Liver (tissue), 9 donors: Measurements from ENCODE around the gene CDX1. TPM values are rescaled to one million over a fixed set of nuclear protein-coding genes. Genes with fewer than 3 reads are reported as not detected.
A peak's percentile ranks its signal among the peaks of the same experiment; 100 is the strongest.

Experiments
- DNase-seq: peaks from one replicate; pipeline ENCODE4 v3.0.0-alpha.2; 2017; ENCODE audit warnings: low spot score
- H3K27ac ChIP-seq, 2 donors: one replicate each; pipeline ENCODE4 v1.7.0; 2013; ENCODE audit warnings: inconsistent platforms in 2 of 2, low read length in 2 of 2, control low read depth in 1 of 2, low read depth in 1 of 2, mild to moderate bottlenecking in 1 of 2
- H3K27me3 ChIP-seq, 4 donors: one replicate each; pipeline versions ENCODE4 v1.6.1 to v1.7.0; 2013; ENCODE audit warnings: low read length in 3 of 4, inconsistent platforms in 1 of 4, mild to moderate bottlenecking in 1 of 4, moderate library complexity in 1 of 4; ENCODE audit not compliant: control insufficient read depth in 4 of 4, insufficient read depth in 4 of 4
- H3K36me3 ChIP-seq, 4 donors: one replicate each; pipeline versions ENCODE4 v1.6.1 to v1.7.0; 2013; ENCODE audit warnings: low read length in 3 of 4, mild to moderate bottlenecking in 3 of 4, low read depth in 1 of 4, moderate library complexity in 1 of 4; ENCODE audit not compliant: control insufficient read depth in 4 of 4, insufficient read depth in 3 of 4
- H3K4me1 ChIP-seq, 4 donors: one replicate each; pipeline versions ENCODE4 v1.6.1 to v1.7.0; 2013; ENCODE audit warnings: low read length in 3 of 4, mild to moderate bottlenecking in 3 of 4, moderate library complexity in 1 of 4; ENCODE audit not compliant: control insufficient read depth in 4 of 4, insufficient read depth in 4 of 4
- H3K4me3 ChIP-seq, 3 donors: one replicate each; pipeline versions ENCODE4 v1.6.1 to v1.7.0; 2013; ENCODE audit warnings: low read length in 3 of 3, control low read depth in 1 of 3, low read depth in 1 of 3, mild to moderate bottlenecking in 1 of 3
- H3K9ac ChIP-seq, 2 donors: one replicate each; pipeline ENCODE4 v1.7.0; 2013; ENCODE audit warnings: low read length in 2 of 2, mild to moderate bottlenecking in 2 of 2, moderate library complexity in 2 of 2, control low read depth in 1 of 2, low read depth in 1 of 2
- H3K9me3 ChIP-seq, 4 donors: one replicate each; pipeline versions ENCODE4 v1.6.1 to v1.7.0; 2013; ENCODE audit warnings: low read length in 3 of 4; ENCODE audit not compliant: control insufficient read depth in 4 of 4
- ATF3 ChIP-seq: IDR thresholded peaks from 2 replicates; pipeline ENCODE4 v1.6.1; 2016; ENCODE audit warnings: antibody characterized with exemption
- CTCF ChIP-seq: fragments of 150-350 bp; IDR thresholded peaks from 2 replicates; pipeline ENCODE4 v1.5.1; 2017; ENCODE audit warnings: improper control_type of control experiment, low read depth, low read length; ENCODE audit not compliant: missing input control
- EGR1 ChIP-seq, 2 donors: IDR thresholded peaks; 2 replicates each; pipeline ENCODE4 v1.6.1; 2016 to 2018; ENCODE audit warnings: antibody characterized with exemption in 2 of 2, low read depth in 2 of 2
- FOXA1 ChIP-seq: IDR thresholded peaks from 2 replicates; pipeline ENCODE4 v1.6.1; 2016; ENCODE audit warnings: antibody characterized with exemption
- FOXA2 ChIP-seq: IDR thresholded peaks from 2 replicates; pipeline ENCODE4 v1.6.1; 2016; ENCODE audit warnings: antibody characterized with exemption
- GABPA ChIP-seq, 2 donors: IDR thresholded peaks in 1 of 2; conservative IDR thresholded peaks in 1 of 2; 2 replicates each; pipeline ENCODE4 v1.6.1; 2016; ENCODE audit warnings: antibody characterized with exemption in 2 of 2, mild to moderate bottlenecking in 1 of 2, moderate library complexity in 1 of 2
- HNF4G ChIP-seq: IDR thresholded peaks from 2 replicates; pipeline ENCODE4 v1.6.1; 2016; ENCODE audit warnings: antibody characterized with exemption
- MAX ChIP-seq: IDR thresholded peaks from 2 replicates; pipeline ENCODE4 v1.6.1; 2016; ENCODE audit warnings: antibody characterized with exemption
- NR2F2 ChIP-seq: IDR thresholded peaks from 2 replicates; pipeline ENCODE4 v1.6.1; 2016; ENCODE audit warnings: antibody characterized with exemption
- RAD21 ChIP-seq, 2 donors: IDR thresholded peaks; 2 replicates each; pipeline ENCODE4 v1.6.1; 2016; ENCODE audit warnings: antibody characterized with exemption in 2 of 2, mild to moderate bottlenecking in 2 of 2
- REST ChIP-seq: IDR thresholded peaks from 2 replicates; pipeline ENCODE4 v1.6.1; 2016; ENCODE audit warnings: antibody characterized with exemption, mild to moderate bottlenecking
- RXRA ChIP-seq, 2 donors: IDR thresholded peaks; 2 replicates each; pipeline ENCODE4 v1.6.1; 2017 to 2018; ENCODE audit warnings: antibody characterized with exemption in 2 of 2, mild to moderate bottlenecking in 1 of 2
- SP1 ChIP-seq: IDR thresholded peaks from 2 replicates; pipeline ENCODE4 v1.6.1; 2018; ENCODE audit warnings: antibody characterized with exemption, mild to moderate bottlenecking
- TAF1 ChIP-seq: conservative IDR thresholded peaks from 2 replicates; pipeline ENCODE4 v1.6.1; 2016; ENCODE audit warnings: antibody characterized with exemption, mild to moderate bottlenecking
- YY1 ChIP-seq: IDR thresholded peaks from 2 replicates; pipeline ENCODE4 v1.6.1; 2016; ENCODE audit warnings: antibody characterized with exemption, mild to moderate bottlenecking
- ZBTB33 ChIP-seq: IDR thresholded peaks from 2 replicates; pipeline ENCODE4 v1.6.1; 2016; ENCODE audit warnings: antibody characterized with exemption
- WGBS: extraction: QIAGEN DNeasy Blood & Tissue Kit; methylation state at CpG from one replicate; pipeline ENCODE4 v1.1.7; 2013; 5-methylcytosine and 5-hydroxymethylcytosine counted together
- polyA plus RNA-seq, 2 donors: library from polyadenylated mRNA; stranded (reverse) in 1 of 2; unstranded in 1 of 2; fragments of 200-250 nt in 1 of 2; fragments of >200 nt in 1 of 2; fragmentation: Nextera tagmentation in 1 of 2; extraction: Ambion mirVana in 1 of 2; gene quantifications; one replicate each; pipeline versions ENCODE4 v1.2.1 to v1.2.3, GENCODE V29; 2013 to 2015
- total RNA-seq, 2 donors: library from RNA; depleted of rRNA; stranded (reverse); fragments of >200 nt; gene quantifications; one replicate each; pipeline ENCODE4 v1.2.3, GENCODE V29; 2014
- donor health status: healthy.
- donor health status: healthy.
- donor health status: healthy.
- donor health status: healthy.
- donor health status: healthy.

The CDX1 gene
- total and polyA plus RNA-seq, 4 donors, result not detected

- DNase-seq, result peak; percentile 85
- TF ChIP-seq CTCF (peak; percentile 94), MAX (no peak), REST (no peak), YY1 (no peak), EGR1 (IDR thresholded peaks at IDR 0.05; ENCODE audit: low read depth in 2 of 2) (no peak), RAD21 (IDR thresholded peaks at IDR 0.05) (peak; percentile 90 to 93)
- WGBS, result 50% methylated on average over 14 of the region's 14 CpGs
- no peaks in the 10 kb centered on the region for H3K36me3 ChIP-seq
- H3K27me3 ChIP-seq, result peaks cover 0 to 2% (median 0%) of the 10 kb centered on the region in 4 donors
- peaks cover 0 to 4% (median 0%) of the 10 kb centered on the region in 4 donors for H3K4me1 ChIP-seq
- H3K27ac ChIP-seq, result peak overlapping the region; percentile 60 to 74
- no peak overlapping the region for H3K4me3 ChIP-seq
- H3K9me3 ChIP-seq, result no peaks in the 10 kb centered on the region
- no peak overlapping the region for H3K9ac ChIP-seq
Observed at GRCh38 chr5:150161242-150162141, 5.1 kb upstream of the CDX1 start.

- H3K9me3 ChIP-seq, result no peaks in the 10 kb centered on the region
- no peak overlapping the region for H3K9ac ChIP-seq
- DNase-seq, result no peak
- peaks cover 0 to 2% (median 0%) of the 10 kb centered on the region in 4 donors for H3K27me3 ChIP-seq
- no peaks in the 10 kb centered on the region for H3K36me3 ChIP-seq
- H3K4me3 ChIP-seq, result no peak overlapping the region
- WGBS, result 84% methylated on average over 3 of the region's 3 CpGs
- H3K4me1 ChIP-seq, result peaks cover 0 to 4% (median 0%) of the 10 kb centered on the region in 4 donors
- peak overlapping the region in 1 of 2 donors; percentile 0 for H3K27ac ChIP-seq
- TF ChIP-seq REST (no peak), HNF4G (no peak), ZBTB33 (no peak), MAX (no peak), FOXA2 (no peak), ATF3 (no peak), YY1 (no peak), TAF1 (no peak), SP1 (no peak), NR2F2 (no peak), FOXA1 (no peak), RAD21 (IDR thresholded peaks at IDR 0.05) (no peak), RXRA (IDR thresholded peaks at IDR 0.05) (no peak), GABPA (IDR thresholded peaks at IDR 0.05 in 1 of 2, conservative IDR thresholded peaks at IDR 0.05 in 1 of 2) (no peak)
Observed at GRCh38 chr5:150162142-150162513, 4.5 kb upstream of the CDX1 start.
